Bronchial epithelial cell (primary cell): Measurements from ENCODE around the gene SNX6. TPM values are rescaled to one million over a fixed set of nuclear protein-coding genes. Genes with fewer than 3 reads are reported as not detected.

Source experiments
- DNase-seq: peaks from one replicate; pipeline ENCODE4 v3.0.0-alpha.2; 2010; ENCODE audit warnings: low read depth
- FAIRE-seq: peaks from 2 replicates; lab custom pipeline; 2011; peaks lifted over from hg19 to GRCh38; lab: Jason Lieb, UNC
- H3K27me3 ChIP-seq: 2 replicates; pipeline ENCODE4 v1.5.1; 2011; ENCODE audit warnings: low read length; ENCODE audit not compliant: control insufficient read depth, insufficient read depth
- H3K36me3 ChIP-seq: 2 replicates; pipeline ENCODE4 v1.5.1; 2011; ENCODE audit warnings: low read length; ENCODE audit not compliant: control insufficient read depth, insufficient read depth
- H3K4me3 ChIP-seq: 2 replicates; pipeline ENCODE4 v1.5.1; 2011; ENCODE audit warnings: mild to moderate bottlenecking, low read depth, low read length, control low read depth
- total RNA-seq: library from RNA; depleted of rRNA; stranded (reverse); fragments of >200 nt; gene quantifications from 2 replicates; pipeline ENCODE4 v1.2.1, GENCODE V29; 2014
- TF ChIP-seq, protein P1 (sequence below): IDR thresholded peaks from 2 replicates; pipeline ENCODE4 v1.5.1; 2011; ENCODE audit warnings: mild to moderate bottlenecking, moderate library complexity, low read length, control low read depth, inconsistent platforms; ENCODE audit not compliant: insufficient read depth, severe bottlenecking

The SNX6 gene
- total RNA-seq, 1 donor from 2014 or later = 146 TPM

- TF ChIP-seq, protein P1, sequence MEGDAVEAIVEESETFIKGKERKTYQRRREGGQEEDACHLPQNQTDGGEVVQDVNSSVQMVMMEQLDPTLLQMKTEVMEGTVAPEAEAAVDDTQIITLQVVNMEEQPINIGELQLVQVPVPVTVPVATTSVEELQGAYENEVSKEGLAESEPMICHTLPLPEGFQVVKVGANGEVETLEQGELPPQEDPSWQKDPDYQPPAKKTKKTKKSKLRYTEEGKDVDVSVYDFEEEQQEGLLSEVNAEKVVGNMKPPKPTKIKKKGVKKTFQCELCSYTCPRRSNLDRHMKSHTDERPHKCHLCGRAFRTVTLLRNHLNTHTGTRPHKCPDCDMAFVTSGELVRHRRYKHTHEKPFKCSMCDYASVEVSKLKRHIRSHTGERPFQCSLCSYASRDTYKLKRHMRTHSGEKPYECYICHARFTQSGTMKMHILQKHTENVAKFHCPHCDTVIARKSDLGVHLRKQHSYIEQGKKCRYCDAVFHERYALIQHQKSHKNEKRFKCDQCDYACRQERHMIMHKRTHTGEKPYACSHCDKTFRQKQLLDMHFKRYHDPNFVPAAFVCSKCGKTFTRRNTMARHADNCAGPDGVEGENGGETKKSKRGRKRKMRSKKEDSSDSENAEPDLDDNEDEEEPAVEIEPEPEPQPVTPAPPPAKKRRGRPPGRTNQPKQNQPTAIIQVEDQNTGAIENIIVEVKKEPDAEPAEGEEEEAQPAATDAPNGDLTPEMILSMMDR = no peak
- FAIRE-seq = no peak
- no peak for DNase-seq
- H3K4me3 ChIP-seq = no peak overlapping the region
- no peaks in the 10 kb centered on the region for H3K27me3 ChIP-seq
- H3K36me3 ChIP-seq = no peaks in the 10 kb centered on the region
These were observed 41.8 kb upstream of the SNX6 start for GRCh38 chr14:34671716-34672115.

DNA sequence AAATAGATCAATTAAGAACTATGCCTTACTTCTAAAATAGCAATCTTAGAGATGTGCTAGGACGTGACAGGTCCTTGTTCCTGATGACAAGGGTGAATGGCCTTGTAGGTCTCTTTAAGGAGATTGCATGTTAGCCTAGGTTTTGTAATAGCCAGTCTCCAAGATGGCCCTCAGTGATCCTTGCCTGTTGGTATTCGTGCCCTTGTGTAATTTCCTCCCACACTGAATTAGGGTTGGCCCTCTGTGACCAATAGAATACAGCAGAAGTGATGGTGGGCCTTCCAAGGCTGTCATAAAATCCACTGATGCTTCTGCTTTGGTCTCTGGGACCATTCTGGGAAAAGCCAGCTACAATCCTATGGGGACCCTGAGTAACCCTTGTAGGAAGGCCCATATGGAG is 38.2 kb upstream of the SNX6 start:
- FAIRE-seq (no peak), DNase-seq (no peak)
- Histone ChIP-seq H3K4me3 (no peak overlapping the region), H3K36me3 (no peaks in the 10 kb centered on the region), H3K27me3 (no peaks in the 10 kb centered on the region)
- TF ChIP-seq, protein P1 = no peak

DNA sequence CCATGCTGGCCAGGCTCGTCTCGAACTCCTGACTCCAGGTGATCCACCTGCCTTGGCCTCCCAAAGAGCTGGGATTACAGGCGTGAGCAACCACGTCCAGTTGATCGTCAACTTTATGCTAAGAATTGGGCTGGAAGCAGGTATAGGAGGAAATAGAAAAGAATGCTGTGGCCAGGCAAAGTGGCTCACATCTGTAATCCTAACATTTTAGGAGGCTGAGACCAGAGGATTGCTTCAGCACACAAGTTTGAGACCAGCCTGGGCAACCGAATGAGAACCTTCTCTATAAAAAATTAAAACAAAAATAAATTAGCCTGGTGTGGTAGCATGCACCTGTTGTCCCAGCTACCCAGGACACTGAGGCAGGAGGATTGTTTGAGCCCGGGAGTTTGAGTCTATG is 37.1 kb upstream of the SNX6 start:
- DNase-seq (no peak), FAIRE-seq (no peak)
- no peaks in the 10 kb centered on the region for H3K27me3 ChIP-seq
- no peaks in the 10 kb centered on the region for H3K36me3 ChIP-seq
- TF ChIP-seq, protein P1 = no peak
- no peak overlapping the region for H3K4me3 ChIP-seq

DNA sequence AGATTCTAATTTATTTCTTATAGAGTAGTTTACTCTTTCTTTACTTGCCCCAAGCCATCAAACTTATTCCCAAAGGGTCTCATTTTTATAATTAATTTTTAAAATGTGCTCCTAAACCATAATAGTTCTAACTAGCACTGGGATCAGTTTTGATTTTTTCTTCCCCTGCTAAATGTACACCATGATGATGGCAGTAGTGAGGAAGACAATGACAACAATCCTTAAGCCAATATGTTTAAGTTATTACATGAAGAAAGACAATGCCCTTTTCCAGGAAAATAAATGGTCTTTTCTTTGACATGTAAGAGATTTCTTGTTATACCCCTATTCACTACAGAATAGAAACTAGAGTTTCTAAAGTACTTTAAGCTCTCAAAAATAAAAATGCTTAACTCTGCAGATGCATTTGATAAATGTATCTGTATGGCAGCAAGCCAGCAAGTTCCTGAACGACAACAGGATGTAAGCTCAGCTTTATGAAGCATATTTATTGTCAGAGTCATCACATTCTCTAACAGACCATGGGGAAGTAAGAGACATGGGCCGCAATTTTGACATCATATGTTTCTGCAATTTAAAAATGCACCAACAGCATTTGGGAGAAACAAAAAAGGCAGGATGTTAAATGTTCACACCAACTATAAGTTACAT is 36.0 kb upstream of the SNX6 start:
- DNase-seq = peak; percentile 84
- no peak for FAIRE-seq
- Histone ChIP-seq H3K4me3 (no peak overlapping the region), H3K36me3 (no peaks in the 10 kb centered on the region), H3K27me3 (no peaks in the 10 kb centered on the region)
- TF ChIP-seq, protein P1 = no peak

GRCh38 chr14:34662561-34663088 is 32.7 kb upstream of the SNX6 start:
- Histone ChIP-seq H3K27me3 (no peaks in the 10 kb centered on the region), H3K36me3 (no peaks in the 10 kb centered on the region), H3K4me3 (no peak overlapping the region)
- TF ChIP-seq, protein P1 = no peak
- DNase-seq (peak; percentile 63), FAIRE-seq (no peak)

DNA sequence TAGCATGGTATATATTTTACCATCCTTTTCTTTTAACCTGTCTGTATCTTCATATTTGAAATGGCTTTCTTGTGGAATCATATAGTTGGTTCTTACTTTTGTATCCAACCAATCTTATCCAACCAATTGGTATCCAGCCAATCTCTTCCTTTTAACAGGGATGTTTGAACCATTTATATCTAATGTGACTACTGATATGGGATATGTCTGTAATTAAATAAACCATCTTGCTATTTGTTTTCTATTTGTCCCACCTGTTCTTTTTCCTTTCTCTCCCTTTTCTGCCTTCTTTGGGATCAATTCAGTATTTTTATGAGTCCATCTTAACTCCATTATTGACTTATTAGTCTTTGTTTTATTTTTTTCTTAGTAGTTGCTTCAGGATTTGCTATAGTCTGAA is 30.8 kb upstream of the SNX6 start:
- H3K27me3 ChIP-seq = no peaks in the 10 kb centered on the region
- TF ChIP-seq, protein P1 = no peak
- FAIRE-seq = no peak
- H3K36me3 ChIP-seq = no peaks in the 10 kb centered on the region
- DNase-seq = no peak
- H3K4me3 ChIP-seq = no peak overlapping the region
